GM21528 (cell line): ENCODE data around the gene GPD1.
"Not testable (repeated sequence)": the region's sequence is repeated elsewhere in the genome, so short reads cannot be mapped to it uniquely, and the experiment has no call there.

ENCODE experiments used
- ATAC-seq: cut with Tn5 transposase; IDR thresholded peaks from one replicate; pipeline ENCODE4 v1.9.1; 2021; ENCODE audit warnings: mild to moderate bottlenecking, moderate library complexity; ENCODE audit not compliant: unreplicated experiment, low FRiP score

Gene GPD1

GRCh38 chr12:50073206-50073605 lies 30.6 kb upstream of the GPD1 start:
- no peak for ATAC-seq

- ATAC-seq, result no peak
These were observed 30.1 kb upstream of the GPD1 start for GRCh38 chr12:50073712-50074111.

GRCh38 chr12:50074936-50075807 lies 28.6 kb upstream of the GPD1 start:
- peak; percentile 65 for ATAC-seq

GRCh38 chr12:50075808-50076170 lies 28.0 kb upstream of the GPD1 start:
- ATAC-seq, result no peak

- no peak for ATAC-seq
These were observed 26.7 kb upstream of the GPD1 start for GRCh38 chr12:50077099-50077498.

- ATAC-seq, result no peak
These were observed 25.5 kb upstream of the GPD1 start for GRCh38 chr12:50078281-50078680.

GRCh38 chr12:50079771-50080170 lies 24.0 kb upstream of the GPD1 start:
- no peak for ATAC-seq

- ATAC-seq, result no peak
These were observed 22.6 kb upstream of the GPD1 start for GRCh38 chr12:50081096-50081808.

- ATAC-seq, result no peak
These were observed 21.2 kb upstream of the GPD1 start for GRCh38 chr12:50082644-50083043.

- no peak for ATAC-seq
These were observed 20.5 kb upstream of the GPD1 start for GRCh38 chr12:50083301-50083700.

- not testable (repeated sequence) for ATAC-seq
These were observed 19.4 kb upstream of the GPD1 start for GRCh38 chr12:50084409-50084774.

GRCh38 chr12:50084775-50085614 lies 18.8 kb upstream of the GPD1 start, which contains the start of gene SMARCD1:
TSS of gene SMARCD1 (plus strand) at chr12:50085342. CDS start at chr12:50085370, 28 bp downstream.
- peak; percentile 67 for ATAC-seq

GRCh38 chr12:50085615-50086072 lies 18.2 kb upstream of the GPD1 start:
- no peak for ATAC-seq

GRCh38 chr12:50086148-50086547 lies 17.7 kb upstream of the GPD1 start:
- ATAC-seq, result no peak

GRCh38 chr12:50087151-50087550 lies 16.7 kb upstream of the GPD1 start:
- ATAC-seq, result no peak

- ATAC-seq, result no peak
These were observed 15.8 kb upstream of the GPD1 start for GRCh38 chr12:50087995-50088394.

GRCh38 chr12:50088577-50089335 lies 15.1 kb upstream of the GPD1 start:
- no peak for ATAC-seq

- no peak for ATAC-seq
These were observed 14.1 kb upstream of the GPD1 start for GRCh38 chr12:50089730-50090129.

- ATAC-seq, result no peak
These were observed 13.4 kb upstream of the GPD1 start for GRCh38 chr12:50090391-50090790.

- ATAC-seq, result no peak
These were observed 5.9 kb upstream of the GPD1 start for GRCh38 chr12:50097952-50098351.
